Upper lobe of left lung (tissue), 4 donors: ENCODE results near the gene ATP1B3.

ENCODE experiments used
- EP300 ChIP-seq, 4 donors: sonication (generic); formaldehyde crosslinking; IDR thresholded peaks; one replicate each; pipeline ENCODE4 v1.5.1; 2017; ENCODE audit warnings: antibody characterized with exemption in 4 of 4, control low read depth in 2 of 4
- POLR2A ChIP-seq, 4 donors: fragments of 450-650 bp; IDR thresholded peaks; one replicate each; pipeline ENCODE4 v1.5.1; 2016 to 2017; ENCODE audit warnings: antibody characterized with exemption in 4 of 4, mild to moderate bottlenecking in 2 of 4
- POLR2AphosphoS5 ChIP-seq, 2 donors: sonication (generic); formaldehyde crosslinking; IDR thresholded peaks; one replicate each; pipeline ENCODE4 v1.5.1; 2017; ENCODE audit warnings: antibody characterized with exemption in 2 of 2
- TF ChIP-seq, protein P1 (sequence below), 6 experiments: fragments of 450-650 bp in 4 of 6; fragments of 200-600 bp in 2 of 6; sonication (generic) in 2 of 6; IDR thresholded peaks; one replicate each; pipeline ENCODE4 v1.5.1; 2016 to 2019; ENCODE audit warnings: antibody characterized with exemption in 6 of 6

DNA sequence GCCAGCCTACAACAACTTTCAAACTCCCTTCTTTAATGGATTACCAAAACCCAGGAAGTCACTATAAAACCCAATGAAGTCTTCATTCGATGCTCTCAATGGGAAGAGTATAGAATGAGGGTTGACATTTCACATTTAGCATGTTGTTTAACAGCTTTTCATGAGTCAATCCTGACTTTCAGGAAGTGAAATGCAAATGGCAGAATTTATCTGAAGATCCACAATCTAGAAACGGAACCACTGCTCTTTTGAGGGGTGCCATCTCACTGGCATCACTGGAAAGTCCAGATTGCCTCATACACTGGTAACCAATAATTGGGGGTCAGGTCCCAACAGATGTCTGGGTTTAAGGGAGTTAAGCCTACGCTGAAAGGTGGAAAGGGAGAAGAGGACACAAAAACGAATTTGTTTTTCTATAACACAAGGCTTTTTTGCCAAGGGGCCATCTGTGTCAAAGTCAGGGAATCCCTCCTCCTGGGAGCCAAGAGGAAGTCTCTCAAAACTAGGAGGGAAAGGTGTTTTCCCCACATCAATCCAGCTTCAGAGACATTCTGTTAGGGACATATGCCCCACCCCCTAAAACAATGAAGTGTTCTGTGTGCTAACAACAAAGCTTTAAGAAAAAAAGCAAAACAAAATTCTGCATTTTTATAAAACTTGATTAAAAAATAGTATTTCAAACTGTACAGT lies 12.0 kb upstream of the ATP1B3 start:
- TF ChIP-seq, protein P1, sequence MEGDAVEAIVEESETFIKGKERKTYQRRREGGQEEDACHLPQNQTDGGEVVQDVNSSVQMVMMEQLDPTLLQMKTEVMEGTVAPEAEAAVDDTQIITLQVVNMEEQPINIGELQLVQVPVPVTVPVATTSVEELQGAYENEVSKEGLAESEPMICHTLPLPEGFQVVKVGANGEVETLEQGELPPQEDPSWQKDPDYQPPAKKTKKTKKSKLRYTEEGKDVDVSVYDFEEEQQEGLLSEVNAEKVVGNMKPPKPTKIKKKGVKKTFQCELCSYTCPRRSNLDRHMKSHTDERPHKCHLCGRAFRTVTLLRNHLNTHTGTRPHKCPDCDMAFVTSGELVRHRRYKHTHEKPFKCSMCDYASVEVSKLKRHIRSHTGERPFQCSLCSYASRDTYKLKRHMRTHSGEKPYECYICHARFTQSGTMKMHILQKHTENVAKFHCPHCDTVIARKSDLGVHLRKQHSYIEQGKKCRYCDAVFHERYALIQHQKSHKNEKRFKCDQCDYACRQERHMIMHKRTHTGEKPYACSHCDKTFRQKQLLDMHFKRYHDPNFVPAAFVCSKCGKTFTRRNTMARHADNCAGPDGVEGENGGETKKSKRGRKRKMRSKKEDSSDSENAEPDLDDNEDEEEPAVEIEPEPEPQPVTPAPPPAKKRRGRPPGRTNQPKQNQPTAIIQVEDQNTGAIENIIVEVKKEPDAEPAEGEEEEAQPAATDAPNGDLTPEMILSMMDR (IDR thresholded peaks at IDR 0.05) = no peak
- TF ChIP-seq POLR2AphosphoS5 (IDR thresholded peaks at IDR 0.05) (no peak), EP300 (IDR thresholded peaks at IDR 0.05) (no peak), POLR2A (IDR thresholded peaks at IDR 0.05) (no peak)
